GM19351 (cell line): ENCODE measurements around the gene TTI1.
"Not testable (repeated sequence)": the region's sequence is repeated elsewhere in the genome, so short reads cannot be mapped to it uniquely, and the experiment has no call there.

ENCODE experiments used
- ATAC-seq: cut with Tn5 transposase; IDR thresholded peaks from one replicate; pipeline ENCODE4 v1.9.1; 2021; ENCODE audit warnings: mild to moderate bottlenecking, moderate library complexity; ENCODE audit not compliant: unreplicated experiment

TTI1 gene

GRCh38 chr20:38012332-38012731, 20.9 kb downstream of the TTI1 start:
- no peak for ATAC-seq

GRCh38 chr20:38011696-38012095, 21.6 kb downstream of the TTI1 start:
- no peak for ATAC-seq

- not testable (repeated sequence) for ATAC-seq
Measured at GRCh38 chr20:38009416-38009815, 23.8 kb downstream of the TTI1 start.

- ATAC-seq: no peak
Measured at GRCh38 chr20:38008233-38008944, 24.9 kb downstream of the TTI1 start.

GRCh38 chr20:38007526-38007925, 25.7 kb downstream of the TTI1 start:
- ATAC-seq: no peak

- ATAC-seq: no peak
Measured at GRCh38 chr20:38005903-38006302, 27.4 kb downstream of the TTI1 start.

- no peak for ATAC-seq
Measured at GRCh38 chr20:38004416-38004815, 28.8 kb downstream of the TTI1 start.

- no peak for ATAC-seq
Measured at GRCh38 chr20:38002422-38002821, 30.8 kb downstream of the TTI1 start.

GRCh38 chr20:38001981-38002380, 31.3 kb downstream of the TTI1 start:
- ATAC-seq: no peak

GRCh38 chr20:38001173-38001875, 31.9 kb downstream of the TTI1 start:
- no peak for ATAC-seq

- no peak for ATAC-seq
Measured at GRCh38 chr20:38000293-38000692, 33.0 kb downstream of the TTI1 start.

GRCh38 chr20:37999526-38000263, 33.6 kb downstream of the TTI1 start:
- no peak for ATAC-seq

GRCh38 chr20:37997516-37997915, 35.7 kb downstream of the TTI1 start:
- ATAC-seq: no peak

GRCh38 chr20:37995856-37996605, 37.2 kb downstream of the TTI1 start:
- ATAC-seq: no peak

GRCh38 chr20:37994512-37994911, 38.7 kb downstream of the TTI1 start:
- ATAC-seq: no peak

GRCh38 chr20:37992802-37993409, 40.4 kb downstream of the TTI1 start:
- ATAC-seq: no peak

GRCh38 chr20:37991908-37992307, 41.3 kb downstream of the TTI1 start:
- ATAC-seq: no peak

GRCh38 chr20:37991157-37991866, 41.9 kb downstream of the TTI1 start:
- ATAC-seq: no peak

GRCh38 chr20:37990571-37991151, 42.6 kb downstream of the TTI1 start:
- ATAC-seq: peak; percentile 94
